ENCODE measurements around the gene SPAG16.

GRCh38 chr2:214277880-214278279 lies 993.6 kb downstream of the SPAG16 start:
- TF ChIP-seq CTCF (IDR thresholded peaks at IDR 0.05 in 4 of 5, conservative IDR thresholded peaks at IDR 0.05 in 1 of 5) (no peak), POLR2A (IDR thresholded peaks at IDR 0.05) (no peak)
